GM19452 (cell line): ENCODE data around the gene C1QL4.

ENCODE experiments used
- ATAC-seq: cut with Tn5 transposase; IDR thresholded peaks from one replicate; pipeline ENCODE4 v1.9.1; 2021; ENCODE audit not compliant: unreplicated experiment

C1QL4 gene

GRCh38 chr12:49309386-49309785 lies 27.6 kb downstream of the C1QL4 start:
- ATAC-seq, result no peak

GRCh38 chr12:49305762-49306510 lies 31.1 kb downstream of the C1QL4 start:
- ATAC-seq, result no peak

- ATAC-seq, result no peak
Observed at GRCh38 chr12:49304161-49304560, 32.8 kb downstream of the C1QL4 start.

GRCh38 chr12:49301760-49302159 lies 35.2 kb downstream of the C1QL4 start:
- no peak for ATAC-seq

GRCh38 chr12:49298160-49298559 lies 38.8 kb downstream of the C1QL4 start:
- ATAC-seq, result no peak

GRCh38 chr12:49297695-49298060 lies 39.3 kb downstream of the C1QL4 start:
- no peak for ATAC-seq

- no peak for ATAC-seq
Observed at GRCh38 chr12:49296836-49297694, 39.9 kb downstream of the C1QL4 start.

GRCh38 chr12:49296034-49296835 lies 40.8 kb downstream of the C1QL4 start:
- no peak for ATAC-seq

- no peak for ATAC-seq
Observed at GRCh38 chr12:49295082-49295936, 41.7 kb downstream of the C1QL4 start, which contains the start of gene PRPH. TSS of gene PRPH (plus strand) at chr12:49295147. CDS start at chr12:49295201, 54 bp downstream.

GRCh38 chr12:49294804-49295081 lies 42.2 kb downstream of the C1QL4 start:
- no peak for ATAC-seq

GRCh38 chr12:49294086-49294803 lies 42.7 kb downstream of the C1QL4 start:
- ATAC-seq, result no peak

GRCh38 chr12:49293056-49293956 lies 43.7 kb downstream of the C1QL4 start:
- ATAC-seq, result no peak

- no peak for ATAC-seq
Observed at GRCh38 chr12:49292729-49293055, 44.3 kb downstream of the C1QL4 start.

- ATAC-seq, result no peak
Observed at GRCh38 chr12:49288922-49289555, 47.9 kb downstream of the C1QL4 start.

- no peak for ATAC-seq
Observed at GRCh38 chr12:49288412-49288853, 48.6 kb downstream of the C1QL4 start.

GRCh38 chr12:49287876-49288275 lies 49.1 kb downstream of the C1QL4 start:
- ATAC-seq, result no peak

- ATAC-seq, result no peak
Observed at GRCh38 chr12:49284672-49285071, 52.3 kb downstream of the C1QL4 start.

GRCh38 chr12:49283541-49284429 lies 53.2 kb downstream of the C1QL4 start:
- ATAC-seq, result no peak
